Measurements from ENCODE around the gene PLPPR4. TPM values are rescaled to one million over a fixed set of nuclear protein-coding genes. Genes with fewer than 3 reads are reported as not detected.

PLPPR4 gene
- total and polyA plus RNA-seq, 10 donors: 0.06 to 1.6 (median 0.39) TPM

DNA sequence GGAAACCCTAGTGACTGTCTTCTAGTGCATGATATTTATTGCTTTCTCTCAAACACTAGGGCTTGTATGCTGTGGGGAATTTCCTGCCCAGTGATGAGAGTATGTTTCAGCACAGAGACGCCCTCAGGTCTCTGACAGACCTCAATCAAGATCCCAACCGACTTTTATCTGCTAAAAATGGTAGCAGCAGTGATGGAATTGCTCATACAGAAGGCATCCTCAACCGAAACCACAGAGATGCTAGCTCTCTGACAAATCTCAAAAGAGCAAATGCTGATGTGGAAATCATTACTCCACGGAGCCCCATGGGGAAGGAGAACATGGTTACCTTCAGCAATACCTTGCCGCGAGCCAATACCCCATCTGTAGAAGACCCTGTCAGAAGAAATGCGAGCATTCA, 41.3 kb downstream of the PLPPR4 start:
- no peaks in the 10 kb centered on the region for H3K27me3 ChIP-seq (replicated peaks in 1 of 7)
- 79 to 86% (median 81%) methylated on average over 7 of the region's 7 CpGs for WGBS, 5 donors

DNA sequence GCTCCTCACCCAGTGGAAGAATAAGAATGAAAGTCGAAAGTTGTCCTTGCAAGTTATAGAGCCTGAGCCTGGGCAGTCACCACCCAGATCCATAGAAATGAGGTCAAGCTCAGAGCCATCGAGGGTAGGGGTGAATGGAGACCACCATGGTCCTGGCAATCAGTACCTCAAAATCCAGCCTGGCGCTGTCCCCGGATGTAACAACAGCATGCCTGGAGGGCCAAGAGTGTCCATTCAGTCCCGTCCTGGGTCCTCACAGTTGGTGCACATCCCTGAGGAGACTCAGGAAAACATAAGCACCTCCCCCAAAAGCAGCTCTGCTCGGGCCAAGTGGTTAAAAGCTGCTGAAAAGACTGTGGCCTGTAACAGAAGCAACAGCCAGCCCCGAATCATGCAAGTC, 41.8 kb downstream of the PLPPR4 start:
- H3K36me3 ChIP-seq: no peaks in the 10 kb centered on the region
- no peak overlapping the region for H3K27ac ChIP-seq
- WGBS, 5 donors: 78 to 87% (median 82%) methylated on average over 5 to 7 of the region's 7 CpGs
- H3K4me3 ChIP-seq: no peak overlapping the region
- no peak for DNase-seq
- H3K27me3 ChIP-seq (replicated peaks in 1 of 7): no peaks in the 10 kb centered on the region
- intact Hi-C loops (cut with DNase I; ENCODE audit: low total_unique reads): no loop called here
- peaks cover 0 to 6% (median 0%) of the 10 kb centered on the region in 8 donors for H3K9me3 ChIP-seq
- H3K4me1 ChIP-seq: no peaks in the 10 kb centered on the region
- TF ChIP-seq POLR2AphosphoS5 (IDR thresholded peaks at IDR 0.05): no peak
- no peak for TF ChIP-seq POLR2A (IDR thresholded peaks at IDR 0.05)
- TF ChIP-seq, protein P1, sequence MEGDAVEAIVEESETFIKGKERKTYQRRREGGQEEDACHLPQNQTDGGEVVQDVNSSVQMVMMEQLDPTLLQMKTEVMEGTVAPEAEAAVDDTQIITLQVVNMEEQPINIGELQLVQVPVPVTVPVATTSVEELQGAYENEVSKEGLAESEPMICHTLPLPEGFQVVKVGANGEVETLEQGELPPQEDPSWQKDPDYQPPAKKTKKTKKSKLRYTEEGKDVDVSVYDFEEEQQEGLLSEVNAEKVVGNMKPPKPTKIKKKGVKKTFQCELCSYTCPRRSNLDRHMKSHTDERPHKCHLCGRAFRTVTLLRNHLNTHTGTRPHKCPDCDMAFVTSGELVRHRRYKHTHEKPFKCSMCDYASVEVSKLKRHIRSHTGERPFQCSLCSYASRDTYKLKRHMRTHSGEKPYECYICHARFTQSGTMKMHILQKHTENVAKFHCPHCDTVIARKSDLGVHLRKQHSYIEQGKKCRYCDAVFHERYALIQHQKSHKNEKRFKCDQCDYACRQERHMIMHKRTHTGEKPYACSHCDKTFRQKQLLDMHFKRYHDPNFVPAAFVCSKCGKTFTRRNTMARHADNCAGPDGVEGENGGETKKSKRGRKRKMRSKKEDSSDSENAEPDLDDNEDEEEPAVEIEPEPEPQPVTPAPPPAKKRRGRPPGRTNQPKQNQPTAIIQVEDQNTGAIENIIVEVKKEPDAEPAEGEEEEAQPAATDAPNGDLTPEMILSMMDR (IDR thresholded peaks at IDR 0.05 in 8 of 11, conservative IDR thresholded peaks at IDR 0.05 in 3 of 11): no peak

More for the DNA sequence above, 41.3 kb downstream of the PLPPR4 start:
- Histone ChIP-seq H3K4me1 (no peaks in the 10 kb centered on the region), H3K4me3 (no peak overlapping the region), H3K9me3 (peaks cover 0 to 6% (median 0%) of the 10 kb centered on the region in 8 donors), H3K36me3 (no peaks in the 10 kb centered on the region), H3K27ac (no peak overlapping the region)
- no peak for DNase-seq
- intact Hi-C loops (cut with DNase I; ENCODE audit: low total_unique reads): no loop called here
- TF ChIP-seq, protein P1 (IDR thresholded peaks at IDR 0.05 in 8 of 11, conservative IDR thresholded peaks at IDR 0.05 in 3 of 11): no peak
- TF ChIP-seq POLR2AphosphoS5 (IDR thresholded peaks at IDR 0.05): no peak
- TF ChIP-seq POLR2A (IDR thresholded peaks at IDR 0.05): no peak

DNA sequence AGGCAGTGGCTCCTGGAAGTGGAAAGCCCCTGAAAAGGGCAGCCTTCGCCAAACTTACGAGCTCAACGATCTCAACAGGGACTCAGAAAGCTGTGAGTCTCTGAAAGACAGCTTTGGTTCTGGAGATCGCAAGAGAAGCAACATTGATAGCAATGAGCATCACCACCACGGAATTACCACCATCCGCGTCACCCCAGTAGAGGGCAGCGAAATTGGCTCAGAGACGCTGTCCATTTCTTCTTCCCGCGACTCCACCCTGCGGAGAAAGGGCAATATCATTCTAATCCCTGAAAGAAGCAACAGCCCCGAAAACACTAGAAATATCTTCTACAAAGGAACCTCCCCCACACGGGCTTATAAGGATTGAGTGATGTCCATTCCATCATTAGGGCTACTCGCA, 42.4 kb downstream of the PLPPR4 start:
- DNase-seq: no peak
- TF ChIP-seq, protein P1 (IDR thresholded peaks at IDR 0.05 in 8 of 11, conservative IDR thresholded peaks at IDR 0.05 in 3 of 11): no peak
- no peak for TF ChIP-seq POLR2AphosphoS5 (IDR thresholded peaks at IDR 0.05)
- Histone ChIP-seq H3K27me3 (replicated peaks in 1 of 7) (no peaks in the 10 kb centered on the region), H3K4me1 (no peaks in the 10 kb centered on the region), H3K27ac (no peak overlapping the region), H3K4me3 (no peak overlapping the region), H3K9me3 (peaks cover 0 to 6% (median 0%) of the 10 kb centered on the region in 8 donors), H3K36me3 (no peaks in the 10 kb centered on the region)
- intact Hi-C loops (cut with DNase I; ENCODE audit: low total_unique reads): no loop called here
- 88 to 93% (median 91%) methylated on average over 15 of the region's 15 CpGs for WGBS, 5 donors

DNA sequence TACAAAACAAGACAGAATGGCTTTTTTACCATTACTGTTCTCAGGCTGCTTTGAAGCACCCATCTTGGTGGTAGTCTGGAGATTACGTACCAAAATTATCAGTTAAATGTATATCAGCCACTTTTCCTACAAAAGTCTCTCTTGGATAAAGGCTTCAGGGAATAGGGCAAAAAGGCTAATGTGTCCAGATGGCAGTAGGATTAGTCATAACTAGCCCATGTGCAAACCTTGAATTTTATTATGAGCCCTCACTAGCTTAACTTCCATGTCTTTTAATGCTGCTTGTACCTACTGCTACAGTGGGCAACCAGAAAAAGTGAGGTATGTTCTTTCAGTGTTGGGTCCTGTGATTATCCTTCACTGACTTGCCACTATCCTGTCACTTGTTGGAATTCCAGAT, 51.0 kb downstream of the PLPPR4 start:
- Histone ChIP-seq H3K27me3 (replicated peaks in 1 of 7) (no peaks in the 10 kb centered on the region), H3K9me3 (peaks cover 0 to 6% (median 0%) of the 10 kb centered on the region in 8 donors), H3K36me3 (no peaks in the 10 kb centered on the region), H3K4me3 (no peak overlapping the region), H3K4me1 (no peaks in the 10 kb centered on the region), H3K27ac (no peak overlapping the region)
- intact Hi-C loops (cut with DNase I; ENCODE audit: low total_unique reads): no loop called here
- WGBS, 5 donors: 88 to 96% (median 90%) methylated on average over 1 of the region's 1 CpG
- TF ChIP-seq POLR2AphosphoS5 (IDR thresholded peaks at IDR 0.05): no peak
- no peak for DNase-seq
